GM06990 (cell line): ENCODE data around the gene PAQR4.

Experiments
- DNase-seq: peaks from one replicate; pipeline ENCODE4 v3.0.0-alpha.2; 2011; ENCODE audit not compliant: insufficient read length; ENCODE audit errors: extremely low read depth
- H3K27me3 ChIP-seq: replicated peaks from 2 replicates; pipeline ENCODE4 v1.6.0; 2011; ENCODE audit warnings: low read length; ENCODE audit not compliant: control insufficient read depth, insufficient read depth
- H3K36me3 ChIP-seq: 2 replicates; pipeline ENCODE4 v1.5.1; 2011; ENCODE audit warnings: low read length; ENCODE audit not compliant: control insufficient read depth, insufficient read depth
- H3K4me3 ChIP-seq: replicated peaks from 2 replicates; pipeline ENCODE4 v1.5.1; 2011; ENCODE audit warnings: low read depth, mild to moderate bottlenecking, control low read depth, low read length
- CTCF ChIP-seq: IDR thresholded peaks from 2 replicates; pipeline ENCODE4 v1.5.1; 2011; ENCODE audit warnings: low read length, control low read depth, mild to moderate bottlenecking, inconsistent platforms; ENCODE audit not compliant: insufficient read depth, poor library complexity, severe bottlenecking

The PAQR4 gene

GRCh38 chr16:2955438-2955778, 13.7 kb upstream of the PAQR4 start:
- Histone ChIP-seq H3K36me3 (no peaks in the 10 kb centered on the region), H3K27me3 (no peaks in the 10 kb centered on the region), H3K4me3 (no peak overlapping the region)
- DNase-seq = peak; percentile 3
- no peak for TF ChIP-seq CTCF

GRCh38 chr16:2955779-2956578, 13.2 kb upstream of the PAQR4 start:
- peak; percentile 32 for DNase-seq
- Histone ChIP-seq H3K27me3 (no peaks in the 10 kb centered on the region), H3K4me3 (no peak overlapping the region), H3K36me3 (no peaks in the 10 kb centered on the region)
- TF ChIP-seq CTCF = no peak

- no peak overlapping the region for H3K4me3 ChIP-seq
- no peak for TF ChIP-seq CTCF
- H3K27me3 ChIP-seq = no peaks in the 10 kb centered on the region
- no peaks in the 10 kb centered on the region for H3K36me3 ChIP-seq
- peak; percentile 17 for DNase-seq
Observed at GRCh38 chr16:2956579-2956956, 12.6 kb upstream of the PAQR4 start.

- no peak for TF ChIP-seq CTCF
- DNase-seq = no peak
- no peak overlapping the region for H3K4me3 ChIP-seq
- no peaks in the 10 kb centered on the region for H3K27me3 ChIP-seq
- H3K36me3 ChIP-seq = no peaks in the 10 kb centered on the region
Observed at GRCh38 chr16:2959206-2959605, 9.9 kb upstream of the PAQR4 start.

GRCh38 chr16:2960183-2961010, 8.8 kb upstream of the PAQR4 start:
- no peak for DNase-seq
- no peak overlapping the region for H3K4me3 ChIP-seq

More at GRCh38 chr16:2960183-2961010, 8.8 kb upstream of the PAQR4 start:
- Histone ChIP-seq H3K36me3 (no peaks in the 10 kb centered on the region), H3K27me3 (no peaks in the 10 kb centered on the region)
- TF ChIP-seq CTCF = no peak
